Mesodermal cell (in vitro differentiated cells): ENCODE data around the gene FANCB.
A peak's percentile ranks its signal among the peaks of the same experiment; 100 is the strongest.

ENCODE experiments used
- H3K27ac ChIP-seq: 2 replicates; pipeline ENCODE4 v1.7.0; 2013; ENCODE audit warnings: mild to moderate bottlenecking, low read depth, low read length, moderate library complexity; ENCODE audit not compliant: severe bottlenecking
- H3K36me3 ChIP-seq: 2 replicates; pipeline ENCODE4 v1.7.1; 2013; ENCODE audit warnings: mild to moderate bottlenecking, low read length, moderate library complexity; ENCODE audit not compliant: control insufficient read depth, insufficient read depth
- H3K4me1 ChIP-seq: one replicate; pipeline ENCODE4 v1.7.1; 2013; ENCODE audit warnings: mild to moderate bottlenecking, low read length; ENCODE audit not compliant: insufficient read depth, control insufficient read depth, poor library complexity, severe bottlenecking
- H3K4me3 ChIP-seq: 2 replicates; pipeline ENCODE4 v1.7.0; 2013; ENCODE audit warnings: low read length, control low read depth, mild to moderate bottlenecking; ENCODE audit not compliant: insufficient read depth, poor library complexity, severe bottlenecking; ENCODE audit errors: extremely low read depth
- H3K9me3 ChIP-seq: 2 replicates; pipeline ENCODE4 v1.7.1; 2013; ENCODE audit warnings: mild to moderate bottlenecking, low read length, moderate library complexity; ENCODE audit not compliant: control insufficient read depth
- WGBS, 2 experiments: methylation state at CpG; one replicate each; pipeline ENCODE4 v1.1.5; 2013; ENCODE audit warnings: missing lambda C conversion rate in 2 of 2; ENCODE audit not compliant: insufficient coverage in 2 of 2; 5-methylcytosine and 5-hydroxymethylcytosine counted together

FANCB gene

DNA sequence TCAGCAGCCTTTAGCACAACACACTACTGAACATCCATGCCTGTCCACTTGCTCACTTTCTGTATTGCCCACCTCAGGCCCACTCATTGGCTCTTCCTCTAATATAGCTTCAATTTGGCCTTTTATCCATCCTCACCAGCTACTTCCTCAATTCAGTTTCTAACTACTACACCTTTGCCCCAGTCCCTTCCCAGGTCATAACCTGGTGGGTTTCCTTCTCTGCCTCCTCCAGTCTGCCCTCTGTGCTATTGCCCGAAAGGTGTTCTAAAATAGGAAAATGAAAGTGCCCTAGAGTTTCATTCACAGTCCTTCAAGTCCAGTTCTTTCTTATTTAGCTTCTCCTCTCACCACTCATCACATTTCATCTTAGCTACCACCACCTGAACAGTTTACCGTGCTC, 23.4 kb upstream of the FANCB start:
- peaks cover 14% of the 10 kb centered on the region for H3K36me3 ChIP-seq
- WGBS, 2 experiments: 100% methylated on average over 1 of the region's 2 CpGs
- no peak overlapping the region for H3K4me3 ChIP-seq
- no peak overlapping the region for H3K27ac ChIP-seq
- no peaks in the 10 kb centered on the region for H3K9me3 ChIP-seq
- peaks cover 3% of the 10 kb centered on the region for H3K4me1 ChIP-seq

DNA sequence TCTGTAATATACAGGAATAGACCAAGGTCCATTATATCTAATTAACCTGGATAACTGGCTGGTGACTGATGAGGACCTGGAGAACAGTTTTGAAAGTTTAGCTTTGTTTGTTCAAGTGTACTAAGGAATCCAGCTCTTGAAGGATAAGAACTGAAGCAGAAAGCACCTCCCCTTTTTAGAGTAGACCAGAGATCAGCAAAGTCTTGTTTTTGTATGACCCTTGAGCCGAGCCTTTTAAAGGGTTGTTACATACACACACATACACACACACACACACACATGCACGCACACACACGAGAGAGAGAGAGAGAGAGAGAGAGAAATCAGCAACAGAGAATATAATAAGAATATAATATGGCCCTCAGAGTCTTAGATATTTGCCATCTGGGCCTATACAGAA, 13.4 kb upstream of the FANCB start:
- WGBS, 2 experiments: no CpG with 5 or more reads among the region's 3 CpGs
- Histone ChIP-seq H3K27ac (no peak overlapping the region), H3K4me3 (no peak overlapping the region), H3K4me1 (peaks cover 4% of the 10 kb centered on the region), H3K36me3 (no peaks in the 10 kb centered on the region), H3K9me3 (no peaks in the 10 kb centered on the region)

DNA sequence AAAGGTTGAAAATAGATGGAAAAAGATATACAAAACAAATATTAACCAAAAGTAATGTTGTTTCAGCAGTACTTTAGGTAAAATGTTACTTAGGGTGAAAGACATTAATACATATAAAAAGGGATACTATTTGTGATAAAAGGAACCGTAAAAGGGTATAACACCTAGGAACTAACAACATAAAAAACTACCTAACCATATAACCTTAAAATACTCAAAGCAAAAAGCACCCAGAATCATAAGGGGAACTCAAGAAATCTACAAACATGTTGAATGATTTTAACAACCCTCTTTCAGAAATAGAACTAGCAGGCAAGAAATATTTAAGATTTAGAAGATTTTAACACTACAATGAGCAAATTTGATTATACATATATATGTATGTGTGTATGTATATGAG, 11.8 kb upstream of the FANCB start:
- Histone ChIP-seq H3K27ac (no peak overlapping the region), H3K36me3 (no peaks in the 10 kb centered on the region), H3K9me3 (no peaks in the 10 kb centered on the region), H3K4me3 (no peak overlapping the region), H3K4me1 (no peaks in the 10 kb centered on the region)
- no CpG with 5 or more reads among the region's 1 CpG for WGBS, 2 experiments

DNA sequence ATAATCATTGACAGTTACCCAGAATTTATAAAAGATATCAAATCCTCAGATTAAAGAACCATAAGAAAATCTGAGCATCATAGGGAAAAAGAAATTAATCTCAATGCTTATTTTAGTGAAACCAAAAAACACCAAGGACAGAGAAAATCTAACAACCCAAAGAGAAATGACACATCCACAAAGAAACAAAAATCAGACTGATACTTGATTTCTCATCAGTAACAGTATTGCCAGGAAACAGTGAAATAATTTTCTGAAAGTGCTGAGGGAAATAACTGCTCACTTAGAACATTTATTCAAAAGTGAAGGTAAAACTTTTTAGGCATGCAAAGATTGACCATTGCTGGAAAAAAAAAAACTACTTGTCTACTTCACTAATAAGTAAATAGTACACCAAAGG, 11.0 kb upstream of the FANCB start:
- no peaks in the 10 kb centered on the region for H3K9me3 ChIP-seq
- H3K27ac ChIP-seq: no peak overlapping the region
- no peaks in the 10 kb centered on the region for H3K36me3 ChIP-seq
- no peak overlapping the region for H3K4me3 ChIP-seq
- H3K4me1 ChIP-seq: no peaks in the 10 kb centered on the region

DNA sequence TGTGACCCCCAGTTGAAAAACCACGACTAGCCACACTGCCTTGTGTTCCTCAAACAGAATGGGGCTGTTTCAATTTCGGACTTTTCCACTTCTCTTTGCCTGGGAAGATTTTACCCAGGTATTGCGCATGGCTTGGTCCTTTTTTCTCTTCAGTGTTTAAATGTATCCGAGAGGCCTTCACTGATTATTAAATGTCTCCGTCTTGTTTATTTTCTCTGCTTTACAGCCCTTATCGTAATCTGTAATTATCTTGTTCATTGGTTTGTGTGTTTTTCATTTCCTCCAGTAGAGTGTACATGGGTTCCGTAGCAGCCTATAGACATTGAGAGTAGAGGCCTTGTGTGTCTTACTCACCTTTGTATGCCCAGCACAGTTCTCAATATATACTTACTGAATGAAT, 2.8 kb upstream of the FANCB start:
- 90% methylated on average over 2 of the region's 7 CpGs; no CpG with 5 or more reads in 1 of the 2 experiments for WGBS, 2 experiments
- Histone ChIP-seq H3K36me3 (peaks cover 7% of the 10 kb centered on the region), H3K27ac (no peak overlapping the region), H3K9me3 (no peaks in the 10 kb centered on the region), H3K4me1 (peaks cover 3% of the 10 kb centered on the region), H3K4me3 (no peak overlapping the region)

DNA sequence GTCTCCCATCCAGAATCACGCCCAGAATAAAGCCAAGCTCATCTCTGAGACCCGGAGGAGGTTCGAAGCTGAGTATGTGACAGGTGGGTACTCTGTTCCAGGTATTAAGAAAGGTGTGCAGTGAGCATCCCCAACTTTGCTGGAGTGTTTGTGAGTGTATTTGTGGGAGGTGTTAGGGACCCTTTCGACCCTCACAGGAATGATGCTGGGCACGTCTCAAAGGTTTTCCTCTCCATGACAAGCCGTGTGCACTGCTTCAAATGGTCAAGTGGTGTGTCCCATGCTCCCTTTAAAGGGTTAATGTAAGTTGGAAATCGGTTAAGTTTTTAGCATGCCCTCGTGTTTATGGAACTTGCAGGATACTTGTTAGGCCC, 794 bp upstream of the FANCB start:
- H3K36me3 ChIP-seq: peaks cover 9% of the 10 kb centered on the region
- 0 to 17% methylated on average over 1 of the region's 8 CpGs for WGBS, 2 experiments
- H3K9me3 ChIP-seq: no peaks in the 10 kb centered on the region
- peak overlapping the region; percentile 53 for H3K27ac ChIP-seq
- H3K4me1 ChIP-seq: peaks cover 3% of the 10 kb centered on the region
- peak overlapping the region; percentile 54 for H3K4me3 ChIP-seq

DNA sequence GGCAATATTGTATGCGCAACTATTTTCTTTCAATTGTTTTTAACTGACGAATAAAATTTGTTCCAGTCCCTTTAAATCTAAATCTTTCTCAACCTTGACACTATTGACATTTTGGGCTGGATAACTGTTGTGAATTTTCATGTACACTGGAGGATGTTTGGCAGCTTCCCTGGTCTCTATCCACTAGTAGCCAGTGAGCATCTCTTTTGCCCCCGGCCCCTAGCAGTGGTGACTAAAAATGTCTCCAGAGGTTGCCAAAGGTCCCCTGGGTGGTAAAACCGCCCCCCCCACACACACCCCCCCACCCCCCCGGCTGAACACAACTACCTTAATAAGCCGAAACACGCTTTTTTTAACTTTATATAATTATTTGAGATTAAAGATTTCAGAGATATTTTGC, 514 bp downstream of the FANCB start:
- H3K27ac ChIP-seq: peak overlapping the region; percentile 57
- WGBS, 2 experiments: no CpG with 5 or more reads among the region's 7 CpGs
- peaks cover 19% of the 10 kb centered on the region for H3K36me3 ChIP-seq
- peaks cover 4% of the 10 kb centered on the region for H3K9me3 ChIP-seq
- H3K4me1 ChIP-seq: peaks cover 3% of the 10 kb centered on the region
- peak overlapping the region; percentile 54 for H3K4me3 ChIP-seq

DNA sequence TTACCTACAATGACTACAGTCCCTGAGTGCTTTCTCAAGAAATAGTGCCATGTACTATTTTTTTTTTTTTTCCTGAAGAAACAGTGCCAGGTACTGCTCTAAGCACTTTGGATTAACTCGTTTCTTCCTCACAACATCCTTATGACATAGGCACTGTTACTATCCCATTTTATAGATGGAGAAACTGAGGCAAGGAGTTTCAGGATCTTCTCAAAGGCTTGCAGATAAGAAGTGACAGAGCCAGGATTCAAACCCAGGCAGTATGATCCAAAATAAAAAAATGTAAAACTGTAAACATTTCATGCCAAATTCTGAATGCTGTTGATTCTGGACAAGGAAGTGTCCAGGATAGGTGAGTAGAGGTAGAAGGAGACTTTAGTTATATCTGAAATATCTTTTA, 1.1 kb downstream of the FANCB start:
- Histone ChIP-seq H3K4me1 (peaks cover 3% of the 10 kb centered on the region), H3K4me3 (no peak overlapping the region), H3K27ac (no peak overlapping the region), H3K9me3 (peaks cover 9% of the 10 kb centered on the region), H3K36me3 (peaks cover 21% of the 10 kb centered on the region)
- WGBS, 2 experiments: no CpG with 5 or more reads among the region's 1 CpG

DNA sequence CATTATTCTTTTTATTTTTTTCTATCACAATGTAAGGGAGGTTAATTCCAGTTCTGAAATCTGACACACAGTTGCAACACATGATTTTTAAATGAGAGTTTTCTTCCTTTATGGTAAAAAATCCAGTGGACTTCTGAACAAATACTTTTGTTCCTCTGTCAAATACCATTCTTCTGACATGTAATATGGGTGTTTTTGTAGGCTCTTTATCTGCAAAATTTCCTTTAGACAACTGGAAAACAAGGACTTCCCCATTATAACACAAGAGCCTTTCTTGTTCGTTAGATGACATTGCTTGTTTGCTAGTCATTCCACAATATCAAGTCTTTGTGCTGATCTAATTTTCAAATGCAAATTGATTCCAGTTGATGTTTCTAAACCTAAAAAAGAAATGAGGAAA, 7.7 kb downstream of the FANCB start:
- Histone ChIP-seq H3K4me3 (no peak overlapping the region), H3K36me3 (peaks cover 17% of the 10 kb centered on the region), H3K9me3 (peaks cover 9% of the 10 kb centered on the region), H3K27ac (no peak overlapping the region), H3K4me1 (no peaks in the 10 kb centered on the region)
- no CpG with 5 or more reads among the region's 1 CpG for WGBS, 2 experiments

DNA sequence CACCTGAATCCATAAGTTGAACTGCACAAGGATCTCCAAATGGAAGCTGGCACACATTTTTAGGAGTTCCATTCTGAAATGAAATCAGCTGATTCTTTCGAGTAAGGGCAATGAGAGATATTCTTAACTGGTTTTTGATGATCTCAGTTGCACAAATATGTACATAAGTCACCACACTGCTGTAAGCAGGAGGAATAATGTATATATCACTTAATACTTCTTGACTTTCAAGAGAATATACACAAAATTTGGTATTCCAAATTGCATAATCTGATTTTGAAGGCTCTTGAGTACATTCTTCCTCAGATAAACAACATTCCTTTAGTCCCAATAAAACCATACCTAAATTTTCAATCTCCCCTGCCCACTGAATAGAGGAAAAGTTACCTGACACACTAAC, 8.2 kb downstream of the FANCB start:
- no CpG with 5 or more reads among the region's 1 CpG for WGBS, 2 experiments
- H3K27ac ChIP-seq: no peak overlapping the region
- H3K4me1 ChIP-seq: no peaks in the 10 kb centered on the region
- H3K4me3 ChIP-seq: no peak overlapping the region
- H3K36me3 ChIP-seq: peaks cover 17% of the 10 kb centered on the region
- H3K9me3 ChIP-seq: peaks cover 9% of the 10 kb centered on the region

DNA sequence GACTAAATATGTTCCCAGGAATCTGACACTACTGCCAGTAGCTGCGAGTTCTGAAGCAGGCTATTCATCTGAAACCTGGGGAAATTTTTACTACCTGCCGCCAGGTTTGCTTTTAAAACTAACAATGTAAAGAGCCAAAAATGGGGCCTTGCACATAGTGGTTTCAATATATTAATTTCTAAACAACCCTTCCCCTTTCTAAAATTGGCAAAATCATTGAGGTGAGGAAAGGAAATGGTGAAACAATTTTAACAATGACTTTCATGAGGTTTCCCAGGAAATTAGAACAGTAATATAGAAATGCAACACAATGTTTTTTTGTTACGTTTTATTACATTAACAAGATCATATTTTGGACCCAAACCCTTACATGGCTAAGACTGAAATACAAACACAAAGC, 21.3 kb downstream of the FANCB start:
- H3K27ac ChIP-seq: no peak overlapping the region
- no peak overlapping the region for H3K4me3 ChIP-seq
- H3K36me3 ChIP-seq: peaks cover 4% of the 10 kb centered on the region
- no peaks in the 10 kb centered on the region for H3K9me3 ChIP-seq
- 90 to 100% methylated on average over 1 to 2 of the region's 3 CpGs for WGBS, 2 experiments
- H3K4me1 ChIP-seq: no peaks in the 10 kb centered on the region

DNA sequence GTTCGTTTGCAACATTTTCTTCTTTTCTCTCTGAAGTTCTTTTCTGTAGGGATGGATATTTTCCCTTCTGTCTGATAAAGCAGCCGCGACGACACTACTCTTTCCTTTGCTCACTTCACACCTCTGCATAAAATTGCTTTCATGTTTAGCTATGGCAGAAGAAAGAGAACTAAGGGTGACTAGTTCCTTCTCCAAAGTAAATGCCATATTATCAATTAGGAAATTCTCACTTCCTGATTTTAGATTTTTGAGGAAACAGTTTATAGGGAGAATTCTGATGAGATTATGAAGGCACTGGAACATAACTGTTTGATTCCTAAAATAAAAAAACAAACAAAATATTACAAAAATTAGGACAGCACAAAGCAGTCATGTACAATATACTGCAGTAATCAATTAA, 29.2 kb downstream of the FANCB start:
- Histone ChIP-seq H3K27ac (no peak overlapping the region), H3K36me3 (no peaks in the 10 kb centered on the region), H3K4me1 (no peaks in the 10 kb centered on the region), H3K9me3 (no peaks in the 10 kb centered on the region), H3K4me3 (no peak overlapping the region)
- no CpG with 5 or more reads among the region's 4 CpGs for WGBS, 2 experiments
